ENCODE data around the gene PPID. TPM values are rescaled to one million over a fixed set of nuclear protein-coding genes. Genes with fewer than 3 reads are reported as not detected.

The PPID gene
- total and polyA plus RNA-seq, 9 of the 15 experiments (the other 6 are each of a cell fraction or from before 2014, with no cell fraction given), result 46.5 to 160 (median 98.6) TPM

DNA sequence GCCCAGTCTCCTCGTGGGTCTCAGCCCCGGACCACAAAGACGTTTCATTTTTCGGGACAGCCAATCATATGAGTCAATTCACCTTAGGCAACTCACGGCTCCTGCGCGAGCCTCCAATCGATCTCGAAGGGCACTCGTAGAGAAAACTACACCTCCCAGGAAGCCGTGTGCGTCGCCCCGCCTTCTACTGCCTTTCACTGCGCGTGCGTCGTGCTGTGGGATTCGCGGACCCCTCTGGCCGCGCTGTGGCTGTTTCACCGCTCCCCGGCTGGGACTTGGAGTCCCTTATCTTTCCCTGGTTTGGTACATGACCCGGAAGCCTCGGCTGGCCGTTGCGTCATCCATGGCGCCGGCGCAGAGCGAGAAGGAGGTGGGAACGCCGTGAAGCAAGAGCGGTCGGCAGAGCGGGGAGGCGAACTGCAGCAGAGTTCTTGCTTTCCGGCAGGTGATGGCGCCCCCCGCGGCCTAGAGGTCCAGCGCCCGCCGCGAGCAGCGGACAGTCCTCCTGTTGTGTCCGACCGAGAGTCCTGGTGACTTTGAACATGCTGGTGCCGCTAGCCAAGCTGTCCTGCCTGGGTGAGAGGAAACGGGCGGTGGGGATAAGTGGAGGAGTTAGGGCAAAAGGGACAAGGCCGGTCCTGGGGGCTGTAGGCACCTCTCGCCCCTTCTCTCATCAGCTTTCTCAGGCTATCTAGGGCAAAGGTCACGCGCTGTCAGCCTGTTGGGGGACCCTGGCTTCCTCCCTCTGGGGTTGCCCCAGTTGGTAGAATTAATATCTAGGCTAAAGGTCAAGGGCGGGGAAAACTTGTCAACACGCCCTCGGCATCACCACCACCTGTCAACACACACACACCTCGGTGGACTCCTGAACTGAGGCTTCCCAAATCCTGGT lies 51.0 kb downstream of the PPID start, which contains the start of gene ETFDH (continued):
- TF ChIP-seq, protein P1, sequence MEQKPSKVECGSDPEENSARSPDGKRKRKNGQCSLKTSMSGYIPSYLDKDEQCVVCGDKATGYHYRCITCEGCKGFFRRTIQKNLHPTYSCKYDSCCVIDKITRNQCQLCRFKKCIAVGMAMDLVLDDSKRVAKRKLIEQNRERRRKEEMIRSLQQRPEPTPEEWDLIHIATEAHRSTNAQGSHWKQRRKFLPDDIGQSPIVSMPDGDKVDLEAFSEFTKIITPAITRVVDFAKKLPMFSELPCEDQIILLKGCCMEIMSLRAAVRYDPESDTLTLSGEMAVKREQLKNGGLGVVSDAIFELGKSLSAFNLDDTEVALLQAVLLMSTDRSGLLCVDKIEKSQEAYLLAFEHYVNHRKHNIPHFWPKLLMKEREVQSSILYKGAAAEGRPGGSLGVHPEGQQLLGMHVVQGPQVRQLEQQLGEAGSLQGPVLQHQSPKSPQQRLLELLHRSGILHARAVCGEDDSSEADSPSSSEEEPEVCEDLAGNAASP (IDR thresholded peaks at IDR 0.05), result no peak
- TF ChIP-seq HDAC3 (IDR thresholded peaks at IDR 0.05; ENCODE audit: borderline replicate concordance, partially characterized antibody), result peak; percentile 70
- no peak for TF ChIP-seq EP300 (IDR thresholded peaks at IDR 0.05; ENCODE audit: low read length)
- TF ChIP-seq MCM3 (IDR thresholded peaks at IDR 0.05), result no peak
- TF ChIP-seq, protein P2, sequence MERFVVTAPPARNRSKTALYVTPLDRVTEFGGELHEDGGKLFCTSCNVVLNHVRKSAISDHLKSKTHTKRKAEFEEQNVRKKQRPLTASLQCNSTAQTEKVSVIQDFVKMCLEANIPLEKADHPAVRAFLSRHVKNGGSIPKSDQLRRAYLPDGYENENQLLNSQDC (CRISPR knock-in tag; IDR thresholded peaks at IDR 0.05), result no peak
- TF ChIP-seq, protein P3, sequence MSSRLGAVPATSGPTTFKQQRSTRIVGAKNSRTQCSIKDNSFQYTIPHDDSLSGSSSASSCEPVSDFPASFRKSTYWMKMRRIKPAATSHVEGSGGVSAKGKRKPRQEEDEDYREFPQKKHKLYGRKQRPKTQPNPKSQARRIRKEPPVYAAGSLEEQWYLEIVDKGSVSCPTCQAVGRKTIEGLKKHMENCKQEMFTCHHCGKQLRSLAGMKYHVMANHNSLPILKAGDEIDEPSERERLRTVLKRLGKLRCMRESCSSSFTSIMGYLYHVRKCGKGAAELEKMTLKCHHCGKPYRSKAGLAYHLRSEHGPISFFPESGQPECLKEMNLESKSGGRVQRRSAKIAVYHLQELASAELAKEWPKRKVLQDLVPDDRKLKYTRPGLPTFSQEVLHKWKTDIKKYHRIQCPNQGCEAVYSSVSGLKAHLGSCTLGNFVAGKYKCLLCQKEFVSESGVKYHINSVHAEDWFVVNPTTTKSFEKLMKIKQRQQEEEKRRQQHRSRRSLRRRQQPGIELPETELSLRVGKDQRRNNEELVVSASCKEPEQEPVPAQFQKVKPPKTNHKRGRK (tag; IDR thresholded peaks at IDR 0.05), result no peak
- TF ChIP-seq CBX1 (IDR thresholded peaks at IDR 0.05; ENCODE audit: low read depth), result no peak
- TF ChIP-seq KLF13 (tag; IDR thresholded peaks at IDR 0.05; ENCODE audit: borderline replicate concordance, low read depth), result no peak
- TF ChIP-seq, protein P4, sequence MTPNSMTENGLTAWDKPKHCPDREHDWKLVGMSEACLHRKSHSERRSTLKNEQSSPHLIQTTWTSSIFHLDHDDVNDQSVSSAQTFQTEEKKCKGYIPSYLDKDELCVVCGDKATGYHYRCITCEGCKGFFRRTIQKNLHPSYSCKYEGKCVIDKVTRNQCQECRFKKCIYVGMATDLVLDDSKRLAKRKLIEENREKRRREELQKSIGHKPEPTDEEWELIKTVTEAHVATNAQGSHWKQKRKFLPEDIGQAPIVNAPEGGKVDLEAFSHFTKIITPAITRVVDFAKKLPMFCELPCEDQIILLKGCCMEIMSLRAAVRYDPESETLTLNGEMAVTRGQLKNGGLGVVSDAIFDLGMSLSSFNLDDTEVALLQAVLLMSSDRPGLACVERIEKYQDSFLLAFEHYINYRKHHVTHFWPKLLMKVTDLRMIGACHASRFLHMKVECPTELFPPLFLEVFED (CRISPR knock-in tag; conservative IDR thresholded peaks at IDR 0.05), result 0 out of 2 replicates have a peak, but pooled peaks have one; percentile 63
- TF ChIP-seq RFX7 (CRISPR knock-in tag; IDR thresholded peaks at IDR 0.05), result no peak
- peak; percentile 43 for TF ChIP-seq ASH1L (IDR thresholded peaks at IDR 0.05; ENCODE audit: borderline replicate concordance, low read depth, partially characterized antibody)
- no peak for TF ChIP-seq NUFIP1 (IDR thresholded peaks at IDR 0.05; ENCODE audit: partially characterized antibody)
- peak; percentile 96 for TF ChIP-seq JUND (IDR thresholded peaks at IDR 0.05; ENCODE audit: borderline replicate concordance, low read depth, low read length)
- TF ChIP-seq JUND (tag; IDR thresholded peaks at IDR 0.05; ENCODE audit: borderline replicate concordance, low read depth, low read length), result peak; percentile 78; the same call in 1 of the 3 replicates
- TF ChIP-seq RBM22 (IDR thresholded peaks at IDR 0.05; ENCODE audit: low read depth, low read length, poor library complexity, severe bottlenecking), result no peak
- TF ChIP-seq ZNF3 (CRISPR knock-in tag; IDR thresholded peaks at IDR 0.05), result no peak
- TF ChIP-seq, protein P5, sequence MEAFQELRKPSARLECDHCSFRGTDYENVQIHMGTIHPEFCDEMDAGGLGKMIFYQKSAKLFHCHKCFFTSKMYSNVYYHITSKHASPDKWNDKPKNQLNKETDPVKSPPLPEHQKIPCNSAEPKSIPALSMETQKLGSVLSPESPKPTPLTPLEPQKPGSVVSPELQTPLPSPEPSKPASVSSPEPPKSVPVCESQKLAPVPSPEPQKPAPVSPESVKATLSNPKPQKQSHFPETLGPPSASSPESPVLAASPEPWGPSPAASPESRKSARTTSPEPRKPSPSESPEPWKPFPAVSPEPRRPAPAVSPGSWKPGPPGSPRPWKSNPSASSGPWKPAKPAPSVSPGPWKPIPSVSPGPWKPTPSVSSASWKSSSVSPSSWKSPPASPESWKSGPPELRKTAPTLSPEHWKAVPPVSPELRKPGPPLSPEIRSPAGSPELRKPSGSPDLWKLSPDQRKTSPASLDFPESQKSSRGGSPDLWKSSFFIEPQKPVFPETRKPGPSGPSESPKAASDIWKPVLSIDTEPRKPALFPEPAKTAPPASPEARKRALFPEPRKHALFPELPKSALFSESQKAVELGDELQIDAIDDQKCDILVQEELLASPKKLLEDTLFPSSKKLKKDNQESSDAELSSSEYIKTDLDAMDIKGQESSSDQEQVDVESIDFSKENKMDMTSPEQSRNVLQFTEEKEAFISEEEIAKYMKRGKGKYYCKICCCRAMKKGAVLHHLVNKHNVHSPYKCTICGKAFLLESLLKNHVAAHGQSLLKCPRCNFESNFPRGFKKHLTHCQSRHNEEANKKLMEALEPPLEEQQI (IDR thresholded peaks at IDR 0.05), result peak; percentile 77
- no peak for TF ChIP-seq RBM39 (optimal IDR thresholded peaks at IDR 0.05; ENCODE audit: low read depth, low read length)
- peak; percentile 94 for TF ChIP-seq CREB1 (IDR thresholded peaks at IDR 0.05)
- TF ChIP-seq CREB1 (CRISPR knock-in tag; IDR thresholded peaks at IDR 0.05), result peak; percentile 92
- no peak for TF ChIP-seq ZFP30 (CRISPR knock-in tag; IDR thresholded peaks at IDR 0.05; ENCODE audit: borderline replicate concordance)
